Measurements from ENCODE around the gene DTNB.
"Not testable (repeated sequence)": the region's sequence is repeated elsewhere in the genome, so short reads cannot be mapped to it uniquely, and the experiment has no call there.

The DTNB gene

GRCh38 chr2:25534455-25534854 lies 138.9 kb downstream of the DTNB start:
- no peaks in the 10 kb centered on the region for H3K9me3 ChIP-seq (ENCODE audit: low read depth, low read length)
- no peak overlapping the region for H3K27ac ChIP-seq
- no peak for TF ChIP-seq POLR2AphosphoS5 (IDR thresholded peaks at IDR 0.05; ENCODE audit: borderline replicate concordance, low read depth, low read length)
- no peak for TF ChIP-seq FOXP2 (optimal IDR thresholded peaks at IDR 0.05; ENCODE audit: control extremely low read depth, extremely low read length, insufficient read depth)
- TF ChIP-seq EZH2 (IDR thresholded peaks at IDR 0.05) = no peak
- DNase-seq (ENCODE audit: low read depth, low spot score) = no peak
- H3K9ac ChIP-seq (ENCODE audit: insufficient read length) = no peak overlapping the region
- no peak overlapping the region for H3K4me3 ChIP-seq
- no peaks in the 10 kb centered on the region for H3K36me3 ChIP-seq (ENCODE audit: insufficient read depth, low read length)

GRCh38 chr2:25533771-25534170 lies 139.6 kb downstream of the DTNB start:
- not testable (repeated sequence) for H3K36me3 ChIP-seq (ENCODE audit: insufficient read depth, low read length); H3K9ac ChIP-seq (ENCODE audit: insufficient read length); H3K9me3 ChIP-seq (ENCODE audit: low read depth, low read length); H3K27ac ChIP-seq; H3K4me3 ChIP-seq; DNase-seq (ENCODE audit: low read depth, low spot score)

GRCh38 chr2:25532521-25532920 lies 140.9 kb downstream of the DTNB start:
- no peaks in the 10 kb centered on the region for H3K9me3 ChIP-seq (ENCODE audit: low read depth, low read length)
- no peak overlapping the region for H3K9ac ChIP-seq (ENCODE audit: insufficient read length)
- no peak overlapping the region for H3K4me3 ChIP-seq
- DNase-seq (ENCODE audit: low read depth, low spot score) = no peak
- no peaks in the 10 kb centered on the region for H3K36me3 ChIP-seq (ENCODE audit: insufficient read depth, low read length)
- TF ChIP-seq EZH2 (IDR thresholded peaks at IDR 0.05) (no peak), FOXP2 (optimal IDR thresholded peaks at IDR 0.05; ENCODE audit: control extremely low read depth, extremely low read length, insufficient read depth) (no peak), POLR2AphosphoS5 (IDR thresholded peaks at IDR 0.05; ENCODE audit: borderline replicate concordance, low read depth, low read length) (no peak)
- H3K27ac ChIP-seq = no peak overlapping the region

- H3K9me3 ChIP-seq (ENCODE audit: low read depth, low read length) = no peaks in the 10 kb centered on the region
- no peak for DNase-seq (ENCODE audit: low read depth, low spot score)
- H3K4me3 ChIP-seq = no peak overlapping the region
- H3K27ac ChIP-seq = no peak overlapping the region
- no peaks in the 10 kb centered on the region; the same call in 1 of the 2 replicates for H3K36me3 ChIP-seq (ENCODE audit: insufficient read depth, low read length)
- no peak overlapping the region for H3K9ac ChIP-seq (ENCODE audit: insufficient read length)
- TF ChIP-seq EZH2 (IDR thresholded peaks at IDR 0.05) (no peak), FOXP2 (optimal IDR thresholded peaks at IDR 0.05; ENCODE audit: control extremely low read depth, extremely low read length, insufficient read depth) (no peak), POLR2AphosphoS5 (IDR thresholded peaks at IDR 0.05; ENCODE audit: borderline replicate concordance, low read depth, low read length) (no peak)
These were observed 144.3 kb downstream of the DTNB start for GRCh38 chr2:25529034-25529433.

GRCh38 chr2:25528173-25528572 lies 145.2 kb downstream of the DTNB start:
- H3K9ac ChIP-seq (ENCODE audit: insufficient read length) = no peak overlapping the region
- H3K36me3 ChIP-seq (ENCODE audit: insufficient read depth, low read length) = no peaks in the 10 kb centered on the region; the same call in 1 of the 2 replicates
- H3K9me3 ChIP-seq (ENCODE audit: low read depth, low read length) = no peaks in the 10 kb centered on the region
- no peak overlapping the region for H3K4me3 ChIP-seq
- TF ChIP-seq EZH2 (IDR thresholded peaks at IDR 0.05) = no peak
- no peak for TF ChIP-seq FOXP2 (optimal IDR thresholded peaks at IDR 0.05; ENCODE audit: control extremely low read depth, extremely low read length, insufficient read depth)
- no peak for TF ChIP-seq POLR2AphosphoS5 (IDR thresholded peaks at IDR 0.05; ENCODE audit: borderline replicate concordance, low read depth, low read length)
- 0 out of 2 replicates have a peak overlapping the region, but pooled peaks have one; percentile 20 for H3K27ac ChIP-seq
- DNase-seq (ENCODE audit: low read depth, low spot score) = no peak

- H3K9me3 ChIP-seq (ENCODE audit: low read depth, low read length) = no peaks in the 10 kb centered on the region
- no peak for DNase-seq (ENCODE audit: low read depth, low spot score)
- H3K9ac ChIP-seq (ENCODE audit: insufficient read length) = no peak overlapping the region
- no peak overlapping the region for H3K27ac ChIP-seq
- H3K4me3 ChIP-seq = no peak overlapping the region
- H3K36me3 ChIP-seq (ENCODE audit: insufficient read depth, low read length) = no peaks in the 10 kb centered on the region; the same call in 1 of the 2 replicates
- no peak for TF ChIP-seq FOXP2 (optimal IDR thresholded peaks at IDR 0.05; ENCODE audit: control extremely low read depth, extremely low read length, insufficient read depth)
- TF ChIP-seq POLR2AphosphoS5 (IDR thresholded peaks at IDR 0.05; ENCODE audit: borderline replicate concordance, low read depth, low read length) = no peak
- TF ChIP-seq EZH2 (IDR thresholded peaks at IDR 0.05) = no peak
These were observed 148.9 kb downstream of the DTNB start for GRCh38 chr2:25524507-25524906.

- no peaks in the 10 kb centered on the region for H3K9me3 ChIP-seq (ENCODE audit: low read depth, low read length)
- no peak overlapping the region for H3K4me3 ChIP-seq
- H3K27ac ChIP-seq = no peak overlapping the region
- TF ChIP-seq POLR2AphosphoS5 (IDR thresholded peaks at IDR 0.05; ENCODE audit: borderline replicate concordance, low read depth, low read length) (no peak), FOXP2 (optimal IDR thresholded peaks at IDR 0.05; ENCODE audit: control extremely low read depth, extremely low read length, insufficient read depth) (no peak), EZH2 (IDR thresholded peaks at IDR 0.05) (no peak)
- DNase-seq (ENCODE audit: low read depth, low spot score) = no peak
- H3K36me3 ChIP-seq (ENCODE audit: insufficient read depth, low read length) = no peaks in the 10 kb centered on the region; the same call in 1 of the 2 replicates
- no peak overlapping the region for H3K9ac ChIP-seq (ENCODE audit: insufficient read length)
These were observed 150.3 kb downstream of the DTNB start for GRCh38 chr2:25523060-25523459.

GRCh38 chr2:25521665-25522387 lies 151.6 kb downstream of the DTNB start:
- DNase-seq (ENCODE audit: low read depth, low spot score) = peak; percentile 65
- Histone ChIP-seq H3K36me3 (ENCODE audit: insufficient read depth, low read length) (no peaks in the 10 kb centered on the region; the same call in 1 of the 2 replicates), H3K9ac (ENCODE audit: insufficient read length) (peak overlapping the region; percentile 34), H3K9me3 (ENCODE audit: low read depth, low read length) (no peaks in the 10 kb centered on the region), H3K4me3 (peak overlapping the region; percentile 48), H3K27ac (peak overlapping the region; percentile 32; the same call in 1 of the 2 replicates)
- no peak for TF ChIP-seq POLR2AphosphoS5 (IDR thresholded peaks at IDR 0.05; ENCODE audit: borderline replicate concordance, low read depth, low read length)
- no peak for TF ChIP-seq EZH2 (IDR thresholded peaks at IDR 0.05)
- no peak for TF ChIP-seq FOXP2 (optimal IDR thresholded peaks at IDR 0.05; ENCODE audit: control extremely low read depth, extremely low read length, insufficient read depth)

- no peak overlapping the region for H3K27ac ChIP-seq
- no peaks in the 10 kb centered on the region; the same call in 1 of the 2 replicates for H3K36me3 ChIP-seq (ENCODE audit: insufficient read depth, low read length)
- DNase-seq (ENCODE audit: low read depth, low spot score) = no peak
- no peaks in the 10 kb centered on the region for H3K9me3 ChIP-seq (ENCODE audit: low read depth, low read length)
- H3K9ac ChIP-seq (ENCODE audit: insufficient read length) = no peak overlapping the region
- no peak for TF ChIP-seq FOXP2 (optimal IDR thresholded peaks at IDR 0.05; ENCODE audit: control extremely low read depth, extremely low read length, insufficient read depth)
- no peak for TF ChIP-seq EZH2 (IDR thresholded peaks at IDR 0.05)
- TF ChIP-seq POLR2AphosphoS5 (IDR thresholded peaks at IDR 0.05; ENCODE audit: borderline replicate concordance, low read depth, low read length) = no peak
- H3K4me3 ChIP-seq = no peak overlapping the region
These were observed 152.3 kb downstream of the DTNB start for GRCh38 chr2:25521126-25521525.
